Psoas muscle (tissue), 8 donors: Measurements from ENCODE around the gene PRKCA. TPM values are rescaled to one million over a fixed set of nuclear protein-coding genes. Genes with fewer than 3 reads are reported as not detected.
"Not testable (repeated sequence)": the region's sequence is repeated elsewhere in the genome, so short reads cannot be mapped to it uniquely, and the experiment has no call there.

Source experiments
- ATAC-seq, 4 donors: fragments of 200-7000 bp; cut with Tn5 transposase; one replicate each; pipeline ENCODE4 v1.9.1; 2020; ENCODE audit warnings: moderate library complexity in 3 of 4, mild to moderate bottlenecking in 2 of 4
- DNase-seq, 2 donors: peaks; one replicate each; pipeline ENCODE4 v3.0.0-alpha.2; 2020
- H3K27ac ChIP-seq: fragments of 200-600 bp; one replicate; pipeline ENCODE4 v1.8.0; 2022
- H3K27me3 ChIP-seq, 3 donors: fragments of 200-600 bp in 1 of 3; one replicate each; pipeline versions ENCODE4 v1.6.1 to v1.8.0; 2013 to 2022; ENCODE audit warnings: low read length in 2 of 3, mild to moderate bottlenecking in 2 of 3, moderate library complexity in 1 of 3; ENCODE audit not compliant: insufficient read depth in 3 of 3
- H3K36me3 ChIP-seq, 2 donors: fragments of 200-600 bp in 1 of 2; one replicate each; pipeline versions ENCODE4 v1.6.1 to v1.8.0; 2013 to 2022; ENCODE audit warnings: low read depth in 1 of 2, mild to moderate bottlenecking in 1 of 2, moderate library complexity in 1 of 2; ENCODE audit not compliant: insufficient read depth in 1 of 2
- H3K4me1 ChIP-seq: fragments of 200-600 bp; one replicate; pipeline ENCODE4 v1.8.0; 2022
- H3K4me3 ChIP-seq: fragments of 200-600 bp; one replicate; pipeline ENCODE4 v1.8.0; 2022; ENCODE audit warnings: mild to moderate bottlenecking
- H3K9me3 ChIP-seq: fragments of 200-600 bp; one replicate; pipeline ENCODE4 v1.8.0; 2022
- WGBS, 3 donors: extraction: QIAGEN DNeasy Blood & Tissue Kit; methylation state at CpG; one replicate each; pipeline versions ENCODE4 v1.1.6 to v1.1.7; 2013; 5-methylcytosine and 5-hydroxymethylcytosine counted together
- intact Hi-C, 2 donors: fragments of 100-400 bp; cut with DNase I; formaldehyde crosslinking; loops; one replicate each; pipeline versions ENCODE4 v1.11.0 to v1.14.2; 2022
- polyA plus RNA-seq, 3 donors: library from polyadenylated mRNA; stranded (reverse); fragments of 200-250 nt; gene quantifications; one replicate each; pipeline ENCODE4 v1.2.3, GENCODE V29; 2013
- total RNA-seq, 4 donors: library from RNA; stranded (reverse); fragmentation: NEBNext Ultra II Directional in 2 of 4; extraction: Animal tissue kit (Norgen Biotek cat#: 25700) in 2 of 4; gene quantifications; one replicate each; pipeline versions ENCODE4 v1.2.1 to v1.2.4, GENCODE V29; 2021 to 2023
- TF ChIP-seq, protein P1 (sequence below): fragments of 200-600 bp; IDR thresholded peaks from one replicate; pipeline ENCODE4 v1.8.0; 2022; ENCODE audit warnings: antibody characterized with exemption
- donor health status: healthy with polysubstance abuse.
- donor health status: DM: no; HTN: no; CAD: no; lungs with moderate emphysema.
- donor health status: Bipolar disorder and iron deficiency.
- donor health status: healthy.
- donor health status: DM: yes; HTN: yes; CAD: no.
- donor health status: DM: no; HTN: no; CAD: no.
- donor health status: DM: no; HTN: no; CAD: no.
- donor health status: DM: yes; HTN: yes; CAD: no.

PRKCA gene
- total and polyA plus RNA-seq, 7 donors: 0.35 to 15.5 (median 8.2) TPM

DNA sequence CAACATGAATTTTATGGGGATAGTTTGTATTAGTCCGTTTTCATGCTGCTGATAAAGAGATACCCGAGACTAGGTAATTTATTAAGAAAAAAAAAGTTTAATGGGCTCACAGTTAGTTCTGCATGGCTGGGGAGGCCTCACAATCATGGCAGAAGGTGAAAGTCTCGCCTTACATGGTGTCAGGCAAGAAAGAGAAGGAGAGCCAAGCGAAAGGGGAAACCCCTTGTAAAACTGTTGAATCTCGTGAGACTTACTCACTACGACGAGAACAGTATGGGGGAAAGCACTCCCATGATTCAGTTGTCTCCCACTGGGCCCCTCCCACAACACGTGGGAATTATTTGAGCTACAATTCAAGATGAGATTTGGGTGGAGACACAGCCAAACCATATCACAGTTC lies 181.5 kb downstream of the PRKCA start:
- TF ChIP-seq, protein P1, sequence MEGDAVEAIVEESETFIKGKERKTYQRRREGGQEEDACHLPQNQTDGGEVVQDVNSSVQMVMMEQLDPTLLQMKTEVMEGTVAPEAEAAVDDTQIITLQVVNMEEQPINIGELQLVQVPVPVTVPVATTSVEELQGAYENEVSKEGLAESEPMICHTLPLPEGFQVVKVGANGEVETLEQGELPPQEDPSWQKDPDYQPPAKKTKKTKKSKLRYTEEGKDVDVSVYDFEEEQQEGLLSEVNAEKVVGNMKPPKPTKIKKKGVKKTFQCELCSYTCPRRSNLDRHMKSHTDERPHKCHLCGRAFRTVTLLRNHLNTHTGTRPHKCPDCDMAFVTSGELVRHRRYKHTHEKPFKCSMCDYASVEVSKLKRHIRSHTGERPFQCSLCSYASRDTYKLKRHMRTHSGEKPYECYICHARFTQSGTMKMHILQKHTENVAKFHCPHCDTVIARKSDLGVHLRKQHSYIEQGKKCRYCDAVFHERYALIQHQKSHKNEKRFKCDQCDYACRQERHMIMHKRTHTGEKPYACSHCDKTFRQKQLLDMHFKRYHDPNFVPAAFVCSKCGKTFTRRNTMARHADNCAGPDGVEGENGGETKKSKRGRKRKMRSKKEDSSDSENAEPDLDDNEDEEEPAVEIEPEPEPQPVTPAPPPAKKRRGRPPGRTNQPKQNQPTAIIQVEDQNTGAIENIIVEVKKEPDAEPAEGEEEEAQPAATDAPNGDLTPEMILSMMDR: no peak
- Histone ChIP-seq H3K36me3 (no peaks in the 10 kb centered on the region), H3K9me3 (no peaks in the 10 kb centered on the region), H3K4me1 (no peaks in the 10 kb centered on the region), H3K27me3 (no peaks in the 10 kb centered on the region), H3K4me3 (no peak overlapping the region), H3K27ac (no peak overlapping the region)
- no peak for DNase-seq
- intact Hi-C loops: no loop called here
- ATAC-seq: no peak
- 69 to 75% (median 73%) methylated on average over 8 of the region's 8 CpGs for WGBS, 3 donors

- TF ChIP-seq, protein P1: no peak
- WGBS, 3 donors: 62 to 63% (median 62%) methylated on average over 9 of the region's 9 CpGs
- no peak for DNase-seq
- Histone ChIP-seq H3K9me3 (no peaks in the 10 kb centered on the region), H3K27me3 (no peaks in the 10 kb centered on the region), H3K27ac (no peak overlapping the region), H3K4me1 (no peaks in the 10 kb centered on the region), H3K36me3 (no peaks in the 10 kb centered on the region), H3K4me3 (no peak overlapping the region)
- intact Hi-C loops: no loop called here
- no peak for ATAC-seq
Observed at GRCh38 chr17:66485309-66485947, 183.0 kb downstream of the PRKCA start.

DNA sequence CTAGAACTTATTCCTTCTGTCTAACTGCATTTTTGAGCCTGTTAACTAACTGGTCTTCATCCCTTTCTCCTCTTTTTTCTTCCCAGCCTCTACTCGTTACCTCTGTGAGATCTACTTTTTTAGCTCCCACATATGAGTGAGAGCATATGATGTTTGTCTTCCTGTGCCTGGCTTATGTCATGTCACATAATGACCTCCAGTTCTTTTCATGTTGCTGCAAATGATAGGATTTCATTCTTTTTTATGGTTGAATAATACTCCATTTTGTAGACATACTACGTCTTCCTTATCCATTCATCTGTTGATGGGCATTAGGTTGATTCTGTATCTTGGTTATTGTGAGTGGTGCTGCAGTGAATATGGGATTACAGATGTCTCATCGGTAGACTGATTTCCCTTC lies 184.7 kb downstream of the PRKCA start:
- no peak for ATAC-seq
- H3K27me3 ChIP-seq: no peaks in the 10 kb centered on the region
- no peak overlapping the region for H3K27ac ChIP-seq
- H3K36me3 ChIP-seq: no peaks in the 10 kb centered on the region
- no peaks in the 10 kb centered on the region for H3K9me3 ChIP-seq
- no peaks in the 10 kb centered on the region for H3K4me1 ChIP-seq
- no peak overlapping the region for H3K4me3 ChIP-seq
- WGBS, 3 donors: 94 to 95% (median 94%) methylated on average over 3 of the region's 3 CpGs
- TF ChIP-seq, protein P1: no peak
- DNase-seq: no peak
- intact Hi-C loops: no loop called here

DNA sequence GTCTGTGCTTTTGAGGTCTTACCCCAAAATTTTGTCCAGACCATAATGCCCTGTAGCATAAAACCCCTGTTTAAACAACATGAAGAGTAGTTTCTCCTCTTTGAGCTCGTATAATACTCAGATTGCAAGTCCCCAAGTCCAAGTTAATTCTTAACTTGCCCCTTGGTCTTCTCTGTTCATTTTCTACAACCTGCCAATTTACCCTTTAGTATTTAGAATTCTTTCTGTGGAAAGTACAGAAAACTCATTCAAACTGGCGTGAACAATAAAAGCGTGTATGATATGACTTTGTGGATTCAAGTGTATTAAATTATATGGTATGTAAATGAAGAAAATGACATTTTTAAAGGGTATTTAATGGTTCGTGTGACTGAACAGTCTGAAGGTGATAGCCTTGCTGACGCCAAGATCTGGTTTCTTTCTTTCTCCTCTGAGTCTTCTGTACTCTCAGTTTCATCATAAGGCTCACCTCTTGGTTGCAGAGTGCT lies 185.6 kb downstream of the PRKCA start:
- Histone ChIP-seq H3K9me3 (no peaks in the 10 kb centered on the region), H3K36me3 (no peaks in the 10 kb centered on the region), H3K4me3 (no peak overlapping the region), H3K4me1 (no peaks in the 10 kb centered on the region), H3K27ac (no peak overlapping the region), H3K27me3 (no peaks in the 10 kb centered on the region)
- ATAC-seq (no peak), DNase-seq (no peak)
- intact Hi-C loops: no loop called here
- WGBS, 3 donors: 78 to 84% (median 82%) methylated on average over 5 of the region's 5 CpGs
- TF ChIP-seq, protein P1: no peak

DNA sequence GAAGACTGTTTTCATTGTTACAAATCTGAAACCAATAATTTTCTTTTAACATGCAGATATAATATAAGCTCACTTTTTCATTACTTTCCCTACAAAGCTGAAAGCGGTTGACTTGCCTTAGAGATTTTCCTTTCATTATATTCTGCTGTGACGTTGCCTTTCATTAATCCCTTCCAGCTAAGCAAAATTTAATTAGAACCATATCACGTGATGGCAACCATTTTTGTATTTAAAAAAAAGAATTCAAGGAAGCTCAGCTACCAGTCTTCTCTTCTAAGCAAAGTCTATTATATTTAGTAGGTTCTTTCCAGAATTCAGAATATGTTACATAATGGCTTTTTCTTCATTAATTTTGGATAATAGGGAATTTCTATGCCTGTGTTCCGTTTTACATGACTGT lies 186.5 kb downstream of the PRKCA start:
- Histone ChIP-seq H3K9me3 (no peaks in the 10 kb centered on the region), H3K36me3 (no peaks in the 10 kb centered on the region), H3K4me1 (no peaks in the 10 kb centered on the region), H3K27me3 (no peaks in the 10 kb centered on the region), H3K4me3 (no peak overlapping the region), H3K27ac (no peak overlapping the region)
- DNase-seq (no peak), ATAC-seq (no peak)
- intact Hi-C loops: no loop called here
- 67 to 72% (median 70%) methylated on average over 4 of the region's 4 CpGs for WGBS, 3 donors
- TF ChIP-seq, protein P1: no peak

- intact Hi-C loops, H3K4me3 ChIP-seq, H3K36me3 ChIP-seq, H3K27ac ChIP-seq, ATAC-seq, DNase-seq, H3K9me3 ChIP-seq, H3K27me3 ChIP-seq, H3K4me1 ChIP-seq: not testable (repeated sequence)
- 85 to 89% (median 86%) methylated on average over 3 of the region's 3 CpGs for WGBS, 3 donors
Observed at GRCh38 chr17:66489576-66489975, 187.2 kb downstream of the PRKCA start.
